Stimulated activated naive B cell treated with anti-CD40 and anti-IgM and Interleukin-4, amounts not matched to agents 10 μg/mL and 1 μg/mL and 100 μg/mL, for 72 hours (primary cell): ENCODE data around the gene RBM20.

Experiments used
- ATAC-seq, 2 donors: fragments of 150-1000 bp; cut with Tn5 transposase; replicated peaks; 2 replicates each; pipeline ENCODE4 v1.10.0; 2021; ENCODE audit warnings: moderate library complexity in 1 of 2
- DNase-seq: peaks from one replicate; pipeline ENCODE4 v3.0.0; 2021
- H3K27ac Mint-ChIP-seq: one replicate; pipeline ENCODE4 v1.8.0; 2022; ENCODE audit warnings: mild to moderate bottlenecking, mixed read lengths
- H3K27me3 Mint-ChIP-seq, 2 donors: one replicate each; pipeline ENCODE4 v1.8.0; 2022; ENCODE audit warnings: mixed read lengths in 2 of 2
- H3K36me3 Mint-ChIP-seq, 2 donors: one replicate each; pipeline ENCODE4 v1.8.0; 2022; ENCODE audit warnings: mixed read lengths in 2 of 2, mild to moderate bottlenecking in 1 of 2
- H3K4me1 Mint-ChIP-seq, 2 donors: one replicate each; pipeline ENCODE4 v1.8.0; 2022; ENCODE audit warnings: mixed read lengths in 2 of 2, mild to moderate bottlenecking in 1 of 2
- H3K4me3 Mint-ChIP-seq, 2 donors: one replicate each; pipeline ENCODE4 v1.8.0; 2022; ENCODE audit warnings: mild to moderate bottlenecking in 2 of 2, mixed read lengths in 2 of 2, moderate library complexity in 1 of 2
- H3K9me3 Mint-ChIP-seq, 2 donors: one replicate each; pipeline ENCODE4 v1.8.0; 2022; ENCODE audit warnings: mixed read lengths in 2 of 2, mild to moderate bottlenecking in 1 of 2

Gene RBM20

GRCh38 chr10:110777661-110778060, 133.5 kb downstream of the RBM20 start:
- peaks cover 17 to 22% of the 10 kb centered on the region in 2 donors for H3K27me3 Mint-ChIP-seq
- no peak overlapping the region for H3K4me3 Mint-ChIP-seq
- H3K27ac Mint-ChIP-seq, result no peak overlapping the region
- H3K9me3 Mint-ChIP-seq, result peaks cover 0 to 4% of the 10 kb centered on the region in 2 donors
- ATAC-seq (no peak), DNase-seq (no peak)
- no peaks in the 10 kb centered on the region for H3K36me3 Mint-ChIP-seq
- peaks cover 16 to 27% of the 10 kb centered on the region in 2 donors for H3K4me1 Mint-ChIP-seq

GRCh38 chr10:110778211-110778610, 134.1 kb downstream of the RBM20 start:
- Mint-ChIP-seq H3K9me3 (peaks cover 0 to 4% of the 10 kb centered on the region in 2 donors), H3K27me3 (peaks cover 17 to 22% of the 10 kb centered on the region in 2 donors), H3K27ac (no peak overlapping the region), H3K36me3 (no peaks in the 10 kb centered on the region), H3K4me3 (no peak overlapping the region), H3K4me1 (peaks cover 12 to 23% of the 10 kb centered on the region in 2 donors)
- DNase-seq (no peak), ATAC-seq (no peak)

GRCh38 chr10:110779489-110779888, 135.4 kb downstream of the RBM20 start:
- H3K27ac Mint-ChIP-seq, result no peak overlapping the region
- H3K4me3 Mint-ChIP-seq, result no peak overlapping the region
- no peaks in the 10 kb centered on the region for H3K36me3 Mint-ChIP-seq
- DNase-seq (no peak), ATAC-seq (no peak)
- peaks cover 17 to 22% of the 10 kb centered on the region in 2 donors for H3K27me3 Mint-ChIP-seq
- H3K4me1 Mint-ChIP-seq, result peaks cover 8 to 13% of the 10 kb centered on the region in 2 donors
- peaks cover 0 to 4% of the 10 kb centered on the region in 2 donors for H3K9me3 Mint-ChIP-seq

- H3K4me3 Mint-ChIP-seq, result no peak overlapping the region
- DNase-seq, result no peak
- H3K36me3 Mint-ChIP-seq, result no peaks in the 10 kb centered on the region
- H3K27ac Mint-ChIP-seq, result no peak overlapping the region
- H3K4me1 Mint-ChIP-seq, result peaks cover under 1 to 4% of the 10 kb centered on the region in 2 donors
- ATAC-seq, result no peak
- no peaks in the 10 kb centered on the region for H3K9me3 Mint-ChIP-seq
- H3K27me3 Mint-ChIP-seq, result peaks cover 17 to 22% of the 10 kb centered on the region in 2 donors
These were observed 136.6 kb downstream of the RBM20 start for GRCh38 chr10:110780704-110781103.

- ATAC-seq (no peak), DNase-seq (no peak)
- no peak overlapping the region for H3K27ac Mint-ChIP-seq
- H3K27me3 Mint-ChIP-seq, result peaks cover 17 to 22% of the 10 kb centered on the region in 2 donors
- no peaks in the 10 kb centered on the region for H3K36me3 Mint-ChIP-seq
- no peaks in the 10 kb centered on the region for H3K9me3 Mint-ChIP-seq
- H3K4me1 Mint-ChIP-seq, result peaks cover 5 to 7% of the 10 kb centered on the region in 2 donors
- H3K4me3 Mint-ChIP-seq, result no peak overlapping the region
These were observed 137.0 kb downstream of the RBM20 start for GRCh38 chr10:110781139-110781538.

- no peak overlapping the region for H3K27ac Mint-ChIP-seq
- H3K9me3 Mint-ChIP-seq, result no peaks in the 10 kb centered on the region
- no peak for ATAC-seq
- peaks cover 10 to 12% of the 10 kb centered on the region in 2 donors for H3K4me1 Mint-ChIP-seq
- no peaks in the 10 kb centered on the region for H3K36me3 Mint-ChIP-seq
- peaks cover 22 to 23% of the 10 kb centered on the region in 2 donors for H3K27me3 Mint-ChIP-seq
- DNase-seq, result no peak
- no peak overlapping the region for H3K4me3 Mint-ChIP-seq
These were observed 138.5 kb downstream of the RBM20 start for GRCh38 chr10:110782616-110783015.

GRCh38 chr10:110783509-110784107, 139.5 kb downstream of the RBM20 start:
- Mint-ChIP-seq H3K4me3 (no peak overlapping the region), H3K4me1 (peaks cover 8 to 12% of the 10 kb centered on the region in 2 donors), H3K27me3 (peaks cover 16 to 17% of the 10 kb centered on the region in 2 donors), H3K27ac (no peak overlapping the region), H3K36me3 (no peaks in the 10 kb centered on the region), H3K9me3 (no peaks in the 10 kb centered on the region)
- no peak for DNase-seq
- no peak for ATAC-seq

GRCh38 chr10:110784198-110784597, 140.1 kb downstream of the RBM20 start:
- H3K4me3 Mint-ChIP-seq, result no peak overlapping the region
- DNase-seq (no peak), ATAC-seq (no peak)
- H3K9me3 Mint-ChIP-seq, result no peaks in the 10 kb centered on the region
- H3K36me3 Mint-ChIP-seq, result no peaks in the 10 kb centered on the region
- peaks cover 8 to 12% of the 10 kb centered on the region in 2 donors for H3K4me1 Mint-ChIP-seq
- no peak overlapping the region for H3K27ac Mint-ChIP-seq
- peaks cover 12 to 13% of the 10 kb centered on the region in 2 donors for H3K27me3 Mint-ChIP-seq

- ATAC-seq (peak; percentile 31 to 42), DNase-seq (no peak)
- Mint-ChIP-seq H3K27ac (peak overlapping the region; percentile 38), H3K27me3 (peaks cover under 1 to 6% of the 10 kb centered on the region in 2 donors), H3K4me1 (peaks cover 8 to 12% of the 10 kb centered on the region in 2 donors), H3K36me3 (no peaks in the 10 kb centered on the region), H3K4me3 (no peak overlapping the region), H3K9me3 (no peaks in the 10 kb centered on the region)
These were observed 142.0 kb downstream of the RBM20 start for GRCh38 chr10:110786172-110786571.

- Mint-ChIP-seq H3K27ac (no peak overlapping the region), H3K9me3 (no peaks in the 10 kb centered on the region), H3K4me3 (no peak overlapping the region), H3K4me1 (peaks cover 10 to 12% of the 10 kb centered on the region in 2 donors), H3K36me3 (no peaks in the 10 kb centered on the region), H3K27me3 (peaks cover 0 to 6% of the 10 kb centered on the region in 2 donors)
- DNase-seq (no peak), ATAC-seq (no peak)
These were observed 144.7 kb downstream of the RBM20 start for GRCh38 chr10:110788620-110789385.

GRCh38 chr10:110789604-110790433, 145.7 kb downstream of the RBM20 start:
- Mint-ChIP-seq H3K4me3 (no peak overlapping the region), H3K27me3 (peaks cover 0 to 6% of the 10 kb centered on the region in 2 donors), H3K9me3 (no peaks in the 10 kb centered on the region), H3K36me3 (no peaks in the 10 kb centered on the region), H3K4me1 (peaks cover 10 to 12% of the 10 kb centered on the region in 2 donors), H3K27ac (no peak overlapping the region)
- peak; percentile 43 to 64 for ATAC-seq
- no peak for DNase-seq

GRCh38 chr10:110790913-110791506, 146.9 kb downstream of the RBM20 start:
- Mint-ChIP-seq H3K27ac (no peak overlapping the region), H3K4me1 (peaks cover 8 to 9% of the 10 kb centered on the region in 2 donors), H3K9me3 (no peaks in the 10 kb centered on the region), H3K36me3 (no peaks in the 10 kb centered on the region), H3K4me3 (no peak overlapping the region), H3K27me3 (peaks cover 0 to 6% of the 10 kb centered on the region in 2 donors)
- DNase-seq (no peak), ATAC-seq (no peak)

- no peak overlapping the region for H3K27ac Mint-ChIP-seq
- no peaks in the 10 kb centered on the region for H3K36me3 Mint-ChIP-seq
- no peak overlapping the region for H3K4me3 Mint-ChIP-seq
- peaks cover 2 to 3% of the 10 kb centered on the region in 2 donors for H3K4me1 Mint-ChIP-seq
- DNase-seq (no peak), ATAC-seq (no peak)
- peaks cover 0 to 2% of the 10 kb centered on the region in 2 donors for H3K27me3 Mint-ChIP-seq
- no peaks in the 10 kb centered on the region for H3K9me3 Mint-ChIP-seq
These were observed 147.5 kb downstream of the RBM20 start for GRCh38 chr10:110791541-110792073.
